PC-9 (cell line): ENCODE data around the gene COX8A. TPM values are rescaled to one million over a fixed set of nuclear protein-coding genes. Genes with fewer than 3 reads are reported as not detected.

Experiments
- BruUV-seq: library from RNA; stranded (reverse); fragments of 400-500 nt; replicated peaks from 2 replicates; lab custom pipeline; 2021; lab: Mats Ljungman, UMichigan
- CTCF ChIA-PET: fragments of 300-600 bp; sonication (Branson Sonifier 250); formaldehyde crosslinking; loops from one replicate; lab custom pipeline; 2022; ENCODE audit warnings: antibody characterized with exemption; lab: Charles Lee
- POLR2A ChIA-PET: fragments of 300-600 bp; sonication (Branson Sonifier 250); formaldehyde crosslinking; loops from one replicate; lab custom pipeline; 2022; ENCODE audit warnings: antibody characterized with exemption; ENCODE audit not compliant: unreplicated experiment; lab: Charles Lee
- DNase-seq, 2 experiments: peaks; one replicate each; pipeline versions ENCODE4 v3.0.0 to v3.0.0-alpha.2; 2015 to 2022; ENCODE audit warnings: mixed read lengths in 1 of 2
- H2AFZ ChIP-seq: fragments of 200-600 bp; sonication (generic); 2 replicates; pipeline ENCODE4 v1.8.1; 2017; ENCODE audit warnings: antibody characterized with exemption
- H3F3A ChIP-seq: fragments of 200-600 bp; sonication (generic); 2 replicates; pipeline ENCODE4 v1.8.1; 2017; ENCODE audit warnings: antibody characterized with exemption, mild to moderate bottlenecking, low read depth; ENCODE audit not compliant: insufficient read depth
- H3K27ac ChIP-seq: fragments of 200-600 bp; sonication (generic); 2 replicates; pipeline ENCODE4 v1.6.1; 2016; ENCODE audit warnings: mixed run types
- H3K27me3 ChIP-seq: fragments of 200-600 bp; sonication (generic); 2 replicates; pipeline ENCODE4 v1.6.1; 2016; ENCODE audit warnings: low read depth, mixed run types; ENCODE audit not compliant: insufficient read depth
- H3K36me3 ChIP-seq: fragments of 200-600 bp; sonication (generic); 2 replicates; pipeline ENCODE4 v1.6.1; 2016; ENCODE audit warnings: low read depth, mixed run types
- H3K4me1 ChIP-seq: fragments of 200-600 bp; sonication (generic); replicated peaks from 2 replicates; pipeline ENCODE4 v1.6.1; 2016; ENCODE audit warnings: mixed run types; ENCODE audit not compliant: insufficient read depth
- H3K4me2 ChIP-seq: fragments of 200-600 bp; sonication (generic); 2 replicates; pipeline ENCODE4 v1.6.1; 2017; ENCODE audit warnings: mixed run types
- H3K4me3 ChIP-seq: fragments of 200-600 bp; sonication (generic); 2 replicates; pipeline ENCODE4 v1.6.1; 2016; ENCODE audit warnings: mixed run types
- H3K79me2 ChIP-seq: fragments of 200-600 bp; sonication (generic); 2 replicates; pipeline ENCODE4 v1.6.1; 2017; ENCODE audit warnings: low read depth, mixed run types
- H3K9me2 ChIP-seq: fragments of 200-600 bp; sonication (generic); 2 replicates; pipeline ENCODE4 v1.8.1; 2017; ENCODE audit warnings: mild to moderate bottlenecking; ENCODE audit not compliant: insufficient read depth
- H3K9me3 ChIP-seq: fragments of 200-600 bp; sonication (generic); 2 replicates; pipeline ENCODE4 v1.8.1; 2016; ENCODE audit warnings: low read depth; ENCODE audit not compliant: insufficient read depth
- H4K20me1 ChIP-seq: fragments of 200-600 bp; sonication (generic); 2 replicates; pipeline ENCODE4 v1.8.1; 2017; ENCODE audit not compliant: insufficient read depth
- EZH2 ChIP-seq: fragments of 200-600 bp; sonication (generic); IDR thresholded peaks from 2 replicates; pipeline ENCODE4 v1.8.0; 2017; ENCODE audit warnings: antibody characterized with exemption, low read depth
- intact Hi-C: fragments of 100-400 bp; cut with micrococcal nuclease; formaldehyde crosslinking; loops from one replicate; pipeline ENCODE4 v1.10.0; 2022; ENCODE audit not compliant: unreplicated experiment
- total RNA-seq: library from RNA; stranded (reverse); gene quantifications from 2 replicates; pipeline ENCODE4 v1.2.3, GENCODE V29; 2021
- TF ChIP-seq, protein P1 (sequence below): fragments of 200-600 bp; sonication (generic); conservative IDR thresholded peaks from 2 replicates; pipeline ENCODE4 v1.6.1; 2017; ENCODE audit warnings: mixed run types, antibody characterized with exemption, mild to moderate bottlenecking, moderate library complexity

COX8A gene
- total RNA-seq, 1 experiment from 2014 or later: 547 TPM

DNA sequence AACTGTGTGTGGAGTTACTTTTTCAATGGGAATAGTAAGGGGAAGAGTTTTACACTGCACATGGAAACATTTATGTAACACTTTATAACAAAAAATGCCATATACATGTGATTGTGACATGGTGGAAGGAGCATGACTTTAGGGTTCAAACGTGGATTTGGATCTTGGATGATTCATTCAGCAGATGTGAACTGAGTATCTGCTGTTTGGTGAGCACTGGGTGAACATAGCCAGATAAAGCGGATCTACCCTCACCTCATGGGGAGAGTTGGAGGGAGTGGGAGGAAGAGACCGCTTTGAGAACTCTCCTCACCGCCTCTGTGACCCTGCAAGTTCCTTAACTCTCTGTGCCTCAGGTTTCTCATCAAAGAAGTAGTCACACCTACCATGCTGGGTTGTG lies 32.5 kb upstream of the COX8A start:
- Histone ChIP-seq H3K4me1 (peaks cover 24% of the 10 kb centered on the region), H3K79me2 (peaks cover 57% of the 10 kb centered on the region), H3K9me3 (no peaks in the 10 kb centered on the region), H4K20me1 (peaks cover 43% of the 10 kb centered on the region), H3F3A (peaks cover 28% of the 10 kb centered on the region), H2AFZ (no peak overlapping the region), H3K27ac (no peak overlapping the region), H3K9me2 (no peaks in the 10 kb centered on the region), H3K4me2 (no peak overlapping the region), H3K36me3 (peaks cover 22% of the 10 kb centered on the region), H3K4me3 (no peak overlapping the region), H3K27me3 (no peaks in the 10 kb centered on the region)
- intact Hi-C loops: no loop called here
- TF ChIP-seq EZH2: no peak
- TF ChIP-seq, protein P1, sequence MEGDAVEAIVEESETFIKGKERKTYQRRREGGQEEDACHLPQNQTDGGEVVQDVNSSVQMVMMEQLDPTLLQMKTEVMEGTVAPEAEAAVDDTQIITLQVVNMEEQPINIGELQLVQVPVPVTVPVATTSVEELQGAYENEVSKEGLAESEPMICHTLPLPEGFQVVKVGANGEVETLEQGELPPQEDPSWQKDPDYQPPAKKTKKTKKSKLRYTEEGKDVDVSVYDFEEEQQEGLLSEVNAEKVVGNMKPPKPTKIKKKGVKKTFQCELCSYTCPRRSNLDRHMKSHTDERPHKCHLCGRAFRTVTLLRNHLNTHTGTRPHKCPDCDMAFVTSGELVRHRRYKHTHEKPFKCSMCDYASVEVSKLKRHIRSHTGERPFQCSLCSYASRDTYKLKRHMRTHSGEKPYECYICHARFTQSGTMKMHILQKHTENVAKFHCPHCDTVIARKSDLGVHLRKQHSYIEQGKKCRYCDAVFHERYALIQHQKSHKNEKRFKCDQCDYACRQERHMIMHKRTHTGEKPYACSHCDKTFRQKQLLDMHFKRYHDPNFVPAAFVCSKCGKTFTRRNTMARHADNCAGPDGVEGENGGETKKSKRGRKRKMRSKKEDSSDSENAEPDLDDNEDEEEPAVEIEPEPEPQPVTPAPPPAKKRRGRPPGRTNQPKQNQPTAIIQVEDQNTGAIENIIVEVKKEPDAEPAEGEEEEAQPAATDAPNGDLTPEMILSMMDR: no peak
- no TSS peak for BruUV-seq
- DNase-seq: no peak
- CTCF ChIA-PET: interaction anchor here (0.5 kb wide), 1 partner anchor 436 kb away, joined by 7 read pairs; the partner anchor contains the start of gene LGALS12
- POLR2A ChIA-PET: no interaction called here

DNA sequence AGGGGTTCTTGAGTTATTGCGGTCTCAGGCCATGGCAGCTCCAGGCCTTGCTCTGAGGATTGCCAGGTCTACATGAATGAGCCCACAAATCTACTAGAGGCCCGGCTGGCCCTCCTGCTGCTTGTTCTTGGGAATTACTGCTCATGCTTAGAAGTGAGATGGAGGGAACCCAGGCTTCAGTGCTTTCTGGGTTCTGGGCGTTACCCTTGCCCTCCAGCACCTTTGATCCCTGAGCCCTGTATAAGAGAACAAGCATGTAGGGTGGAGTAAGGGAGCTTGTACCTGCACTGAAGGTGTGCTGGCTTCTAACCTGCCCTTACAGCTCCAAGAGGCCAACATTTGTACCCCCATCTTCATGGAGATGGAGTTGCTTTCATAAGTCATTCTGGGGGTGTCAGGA lies 31.6 kb upstream of the COX8A start:
- Histone ChIP-seq H4K20me1 (peaks cover 43% of the 10 kb centered on the region), H3K27ac (no peak overlapping the region), H3K4me1 (peaks cover 18% of the 10 kb centered on the region), H3K79me2 (peaks cover 57% of the 10 kb centered on the region), H3K36me3 (peaks cover 28% of the 10 kb centered on the region), H3K4me2 (no peak overlapping the region), H2AFZ (no peak overlapping the region), H3F3A (peaks cover 29% of the 10 kb centered on the region), H3K9me2 (no peaks in the 10 kb centered on the region), H3K27me3 (no peaks in the 10 kb centered on the region), H3K9me3 (no peaks in the 10 kb centered on the region), H3K4me3 (no peak overlapping the region)
- ChIA-PET POLR2A (no interaction called here), CTCF (interaction anchor here (0.5 to 0.6 kb wide), 2 partner anchors 42 to 132 kb away, joined by 3 to 4 read pairs; no protein-coding TSS in a partner anchor)
- TF ChIP-seq EZH2: no peak
- TF ChIP-seq, protein P1: no peak
- no TSS peak for BruUV-seq
- DNase-seq: no peak
- intact Hi-C loops: no loop called here

DNA sequence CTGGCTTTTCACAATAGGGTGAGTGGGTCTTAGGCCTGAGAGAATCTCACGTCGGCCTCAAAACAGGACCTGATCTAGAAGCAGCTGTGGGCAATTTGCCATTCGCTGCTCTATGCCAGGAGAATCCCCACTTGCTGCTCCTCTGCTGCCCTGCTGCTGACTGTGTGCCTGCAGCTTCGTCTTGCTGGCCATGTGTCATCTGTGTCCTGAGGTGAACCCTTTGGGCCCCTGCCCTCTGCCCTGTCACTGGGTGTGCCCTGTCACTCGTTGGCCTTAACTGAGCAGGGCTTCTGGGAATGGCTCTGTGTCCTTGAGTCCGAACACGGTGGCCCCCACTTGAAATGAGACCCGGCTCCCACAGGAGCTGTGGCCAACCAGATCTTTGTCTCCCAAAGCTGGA lies 29.4 kb upstream of the COX8A start:
- H3K4me2 ChIP-seq: no peak overlapping the region
- H2AFZ ChIP-seq: no peak overlapping the region
- H3K27me3 ChIP-seq: no peaks in the 10 kb centered on the region
- no TSS peak for BruUV-seq
- H3K9me3 ChIP-seq: no peaks in the 10 kb centered on the region
- H3K9me2 ChIP-seq: no peaks in the 10 kb centered on the region
- peaks cover 45% of the 10 kb centered on the region for H3K79me2 ChIP-seq
- CTCF ChIA-PET: interaction anchor here (1.4 to 2.2 kb wide), 2 partner anchors 10 to 107 kb away, joined by 9 to 35 read pairs; partner anchors contain the start of gene MARK2
- H3F3A ChIP-seq: peaks cover 31% of the 10 kb centered on the region; the same call in 1 of the 2 replicates
- H3K27ac ChIP-seq: no peak overlapping the region
- intact Hi-C loops: loop anchor here (1.0 kb wide), 3 partner anchors 73 to 177 kb away; partner anchors contain the start of gene ZFTA
- TF ChIP-seq, protein P1: no peak
- TF ChIP-seq EZH2: no peak
- H4K20me1 ChIP-seq: peaks cover 43% of the 10 kb centered on the region
- peaks cover 37% of the 10 kb centered on the region for H3K36me3 ChIP-seq
- H3K4me3 ChIP-seq: no peak overlapping the region
- no peak for DNase-seq
- H3K4me1 ChIP-seq: peaks cover 13% of the 10 kb centered on the region
- POLR2A ChIA-PET: no interaction called here
